HEK293 (cell line): Measurements from ENCODE around the gene ENTPD3.

Experiments
- CTCF ChIA-PET: fragments of 350-600 bp; formaldehyde crosslinking; extraction: SDS; loops from one replicate; lab custom pipeline; 2021; ENCODE audit warnings: antibody characterized with exemption; lab: Yijun Ruan, JAX
- POLR2A ChIA-PET: fragments of 300-600 bp; formaldehyde crosslinking; extraction: SDS; loops from one replicate; lab custom pipeline; 2020; ENCODE audit warnings: antibody characterized with exemption, inconsistent platforms; lab: Yijun Ruan, JAX
- H3K27ac ChIP-seq: fragments of 200-500 bp; sonication (Bioruptor generic); 2 replicates; pipeline ENCODE4 v1.5.1; 2014; ENCODE audit warnings: low read depth, low read length, control low read depth, inconsistent platforms; ENCODE audit errors: extremely low read depth
- H3K36me3 ChIP-seq, 2 experiments: fragments of 200-500 bp in 1 of 2; sonication (Bioruptor generic) in 1 of 2; 1 replicate in 1 of 2; 2 replicates in 1 of 2; pipeline ENCODE4 v1.5.1; 2014 to 2017; ENCODE audit warnings: inconsistent platforms in 2 of 2, low read length in 2 of 2; ENCODE audit not compliant: control insufficient read depth in 2 of 2, insufficient read depth in 1 of 2
- H3K4me1 ChIP-seq: fragments of 200-500 bp; sonication (Bioruptor generic); 2 replicates; pipeline ENCODE4 v1.5.1; 2014; ENCODE audit warnings: mild to moderate bottlenecking, low read length, inconsistent platforms; ENCODE audit not compliant: control insufficient read depth, insufficient read depth
- H3K4me3 ChIP-seq: 2 replicates; pipeline ENCODE4 v1.5.1; 2011; ENCODE audit warnings: low read depth, mild to moderate bottlenecking, control low read depth, low read length, moderate library complexity
- H3K9me3 ChIP-seq: fragments of 200-500 bp; sonication (Bioruptor generic); 2 replicates; pipeline ENCODE4 v1.5.1; 2014; ENCODE audit warnings: low read depth, low read length, inconsistent platforms; ENCODE audit not compliant: control insufficient read depth, insufficient read depth
- KLF16 ChIP-seq: fragments of 450-650 bp; formaldehyde crosslinking; IDR thresholded peaks from 2 replicates; pipeline ENCODE4 v1.5.1; 2017; ENCODE audit warnings: missing biosample characterization, missing genetic modification characterization
- MEIS1 ChIP-seq: sonication (generic); formaldehyde crosslinking; IDR thresholded peaks from 2 replicates; pipeline ENCODE4 v1.8.1; 2022; ENCODE audit warnings: missing genetic modification reagents, mild to moderate bottlenecking, borderline replicate concordance
- PRDM6 ChIP-seq: fragments of 450-650 bp; formaldehyde crosslinking; IDR thresholded peaks from 2 replicates; pipeline ENCODE4 v1.5.1; 2017; ENCODE audit warnings: missing biosample characterization, missing genetic modification characterization
- YY1 ChIP-seq: fragments of 450-650 bp; formaldehyde crosslinking; IDR thresholded peaks from 2 replicates; pipeline ENCODE4 v1.5.1; 2018; ENCODE audit warnings: missing biosample characterization, missing genetic modification characterization
- ZNF133 ChIP-seq: fragments of 450-650 bp; formaldehyde crosslinking; IDR thresholded peaks from 2 replicates; pipeline ENCODE4 v1.5.1; 2016; ENCODE audit warnings: missing biosample characterization, missing genetic modification characterization
- ZNF19 ChIP-seq: fragments of 450-650 bp; formaldehyde crosslinking; IDR thresholded peaks from 2 replicates; pipeline ENCODE4; 2016; ENCODE audit warnings: missing biosample characterization, missing genetic modification characterization, low read depth
- ZNF239 ChIP-seq: fragments of 450-650 bp; formaldehyde crosslinking; IDR thresholded peaks from 2 replicates; pipeline ENCODE4 v1.5.1; 2016; ENCODE audit warnings: missing biosample characterization, missing genetic modification characterization
- ZNF274 ChIP-seq, 2 experiments: fragments of 200-500 bp in 1 of 2; fragments of 450-650 bp in 1 of 2; sonication (Bioruptor generic) in 1 of 2; formaldehyde crosslinking in 1 of 2; IDR thresholded peaks; 2 replicates each; pipeline versions ENCODE4 v1.5.1 to v1.6.1; 2014 to 2016; ENCODE audit warnings: borderline replicate concordance in 1 of 2, inconsistent platforms in 1 of 2, low read length in 1 of 2, missing biosample characterization in 1 of 2, missing genetic modification characterization in 1 of 2
- ZNF394 ChIP-seq: fragments of 450-650 bp; formaldehyde crosslinking; IDR thresholded peaks from 2 replicates; pipeline ENCODE4 v1.5.1; 2016; ENCODE audit warnings: missing biosample characterization, missing genetic modification characterization, mild to moderate bottlenecking, moderate library complexity, borderline replicate concordance
- ZNF621 ChIP-seq: fragments of 450-650 bp; formaldehyde crosslinking; IDR thresholded peaks from 2 replicates; pipeline ENCODE4 v1.5.1; 2017; ENCODE audit warnings: missing biosample characterization, missing genetic modification characterization
- ZNF623 ChIP-seq: fragments of 450-650 bp; formaldehyde crosslinking; IDR thresholded peaks from 2 replicates; pipeline ENCODE4 v1.5.1; 2016; ENCODE audit warnings: missing biosample characterization, missing genetic modification characterization
- ZNF701 ChIP-seq: fragments of 450-650 bp; formaldehyde crosslinking; IDR thresholded peaks from 2 replicates; pipeline ENCODE4 v1.5.1; 2016; ENCODE audit warnings: missing biosample characterization, missing genetic modification characterization
- ZNF76 ChIP-seq: fragments of 450-650 bp; formaldehyde crosslinking; IDR thresholded peaks from 2 replicates; pipeline ENCODE4; 2016; ENCODE audit warnings: low read depth, missing biosample characterization, missing genetic modification characterization, borderline replicate concordance
- ZSCAN23 ChIP-seq: fragments of 450-650 bp; formaldehyde crosslinking; IDR thresholded peaks from 2 replicates; pipeline ENCODE4 v1.5.1; 2016; ENCODE audit warnings: missing biosample characterization, missing genetic modification characterization
- TF ChIP-seq, protein P1 (sequence below): fragments of 450-650 bp; formaldehyde crosslinking; IDR thresholded peaks from 2 replicates; pipeline ENCODE4 v1.5.1; 2016; ENCODE audit warnings: missing biosample characterization, missing genetic modification characterization

ENTPD3 gene

GRCh38 chr3:40366203-40367162, 20.5 kb upstream of the ENTPD3 start:
- no peak for TF ChIP-seq PRDM6
- TF ChIP-seq ZNF239 = no peak
- TF ChIP-seq KLF16 (tag by site-specific recombination) = no peak
- TF ChIP-seq ZNF701 (tag by site-specific recombination) = no peak
- no peak for TF ChIP-seq ZNF133 (tag by site-specific recombination)
- Histone ChIP-seq H3K4me3 (no peak overlapping the region), H3K9me3 (no peaks in the 10 kb centered on the region), H3K36me3 (no peaks in the 10 kb centered on the region), H3K27ac (no peak overlapping the region), H3K4me1 (no peaks in the 10 kb centered on the region)
- ChIA-PET POLR2A (no interaction called here), CTCF (interaction anchor here (1.5 kb wide), 1 partner anchor 49 kb away, joined by 4 read pairs; no protein-coding TSS in a partner anchor)

DNA sequence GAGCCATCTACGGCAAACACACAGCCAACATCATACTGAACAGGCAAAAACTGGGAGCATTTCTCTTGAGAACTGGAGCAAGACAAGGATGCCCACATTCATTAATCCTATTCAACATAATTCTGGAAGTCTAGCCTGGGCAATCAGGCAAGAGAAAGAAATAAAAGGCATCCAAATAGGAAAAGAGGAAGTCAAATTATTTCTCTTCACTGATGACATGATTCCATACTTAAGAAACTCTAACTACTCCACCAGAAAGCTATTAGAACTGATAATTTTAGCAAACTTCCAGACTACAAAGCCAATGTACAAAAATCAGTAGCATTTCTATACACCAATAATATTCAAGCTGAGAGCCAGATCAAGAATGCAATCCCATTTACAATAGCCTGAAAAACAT, 17.3 kb upstream of the ENTPD3 start:
- no peak overlapping the region for H3K4me3 ChIP-seq
- no peak overlapping the region for H3K27ac ChIP-seq
- H3K9me3 ChIP-seq = no peaks in the 10 kb centered on the region
- H3K4me1 ChIP-seq = no peaks in the 10 kb centered on the region
- no peak for TF ChIP-seq MEIS1
- TF ChIP-seq ZNF274 (IDR thresholded peaks at IDR 0.05; ENCODE audit: low read length) = no peak
- TF ChIP-seq ZNF274 (tag by site-specific recombination; IDR thresholded peaks at IDR 0.05; ENCODE audit: borderline replicate concordance) = no peak
- no peak for TF ChIP-seq ZNF394 (tag by site-specific recombination)
- ChIA-PET POLR2A (no interaction called here), CTCF (no interaction called here)
- no peaks in the 10 kb centered on the region for H3K36me3 ChIP-seq

GRCh38 chr3:40377822-40378221, 9.2 kb upstream of the ENTPD3 start:
- H3K9me3 ChIP-seq = no peaks in the 10 kb centered on the region
- no peaks in the 10 kb centered on the region for H3K36me3 ChIP-seq
- no peaks in the 10 kb centered on the region for H3K4me1 ChIP-seq
- TF ChIP-seq ZNF76 = no peak
- no peak for TF ChIP-seq ZNF19
- TF ChIP-seq ZNF274 (IDR thresholded peaks at IDR 0.05; ENCODE audit: low read length) = no peak
- no peak for TF ChIP-seq ZNF274 (tag by site-specific recombination; IDR thresholded peaks at IDR 0.05; ENCODE audit: borderline replicate concordance)
- TF ChIP-seq YY1 (tag by site-specific recombination) = no peak
- no peak overlapping the region for H3K27ac ChIP-seq
- H3K4me3 ChIP-seq = no peak overlapping the region
- ChIA-PET POLR2A (no interaction called here), CTCF (interaction anchor here (0.6 kb wide), 1 partner anchor 84 kb away, joined by 3 read pairs; no protein-coding TSS in a partner anchor)

DNA sequence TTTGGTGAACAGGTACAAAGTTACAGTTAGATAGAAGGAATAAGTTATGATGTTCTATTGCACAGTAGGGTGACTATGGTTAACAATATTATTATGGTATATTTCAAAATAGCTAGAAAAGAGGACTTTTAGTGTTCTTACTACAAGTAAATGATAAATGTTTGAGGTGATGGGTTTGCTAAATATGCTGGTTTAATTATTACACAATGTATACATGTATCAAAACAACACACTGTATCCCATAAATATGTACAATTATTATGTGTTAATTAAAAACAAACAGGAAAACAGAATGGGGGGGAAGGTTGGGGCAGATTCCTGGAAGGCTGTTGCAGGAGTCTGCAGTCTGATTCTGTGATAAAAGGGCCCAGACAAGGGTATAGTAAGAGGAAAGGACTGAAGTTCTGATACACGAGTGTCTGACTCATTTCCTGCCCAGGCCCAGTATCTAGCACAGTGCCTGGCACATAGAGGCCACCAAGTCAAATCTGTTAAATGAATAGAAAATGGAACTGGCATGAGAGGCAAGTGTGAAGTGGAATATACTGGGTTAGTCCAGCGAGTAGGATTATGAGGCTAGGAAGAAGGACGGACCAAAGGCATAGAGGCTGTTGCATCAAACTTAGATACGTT, 7.2 kb upstream of the ENTPD3 start:
- no peak for TF ChIP-seq ZNF621 (tag by site-specific recombination)
- no peak for TF ChIP-seq ZNF19
- TF ChIP-seq, protein P1, sequence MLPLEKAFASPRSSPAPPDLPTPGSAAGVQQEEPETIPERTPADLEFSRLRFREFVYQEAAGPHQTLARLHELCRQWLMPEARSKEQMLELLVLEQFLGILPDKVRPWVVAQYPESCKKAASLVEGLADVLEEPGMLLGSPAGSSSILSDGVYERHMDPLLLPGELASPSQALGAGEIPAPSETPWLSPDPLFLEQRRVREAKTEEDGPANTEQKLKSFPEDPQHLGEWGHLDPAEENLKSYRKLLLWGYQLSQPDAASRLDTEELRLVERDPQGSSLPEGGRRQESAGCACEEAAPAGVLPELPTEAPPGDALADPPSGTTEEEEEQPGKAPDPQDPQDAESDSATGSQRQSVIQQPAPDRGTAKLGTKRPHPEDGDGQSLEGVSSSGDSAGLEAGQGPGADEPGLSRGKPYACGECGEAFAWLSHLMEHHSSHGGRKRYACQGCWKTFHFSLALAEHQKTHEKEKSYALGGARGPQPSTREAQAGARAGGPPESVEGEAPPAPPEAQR (tag by site-specific recombination) = no peak
- TF ChIP-seq ZSCAN23 (tag by site-specific recombination) = no peak
- TF ChIP-seq ZNF623 (tag by site-specific recombination) = no peak
- TF ChIP-seq MEIS1 = no peak
- TF ChIP-seq, all 188 proteins: peak for 0
- ChIA-PET POLR2A (no interaction called here), CTCF (no interaction called here)
- Histone ChIP-seq H3K4me3 (no peak overlapping the region), H3K9me3 (no peaks in the 10 kb centered on the region), H3K27ac (no peak overlapping the region), H3K4me1 (no peaks in the 10 kb centered on the region), H3K36me3 (no peaks in the 10 kb centered on the region)
